GM18868 (cell line): ENCODE results near the gene AAMP.
A peak's percentile ranks its signal among the peaks of the same experiment; 100 is the strongest.

Experiments used
- ATAC-seq: cut with Tn5 transposase; IDR thresholded peaks from one replicate; pipeline ENCODE4 v1.9.1; 2021; ENCODE audit warnings: mild to moderate bottlenecking, moderate library complexity; ENCODE audit not compliant: unreplicated experiment

The AAMP gene

GRCh38 chr2:218261423-218262236 is 8.3 kb downstream of the AAMP start:
- no peak for ATAC-seq

GRCh38 chr2:218260742-218261422 is 9.1 kb downstream of the AAMP start, which contains the start of gene GPBAR1:
Gene GPBAR1 (plus strand): TSS chr2:218261015. CDS start chr2:218262725, 1,710 bp downstream.
- ATAC-seq, result no peak

- ATAC-seq, result no peak
These were observed 9.8 kb downstream of the AAMP start for GRCh38 chr2:218260166-218260565.

- no peak for ATAC-seq
These were observed 10.6 kb downstream of the AAMP start for GRCh38 chr2:218259099-218259961.

GRCh38 chr2:218257390-218257981 is 12.5 kb downstream of the AAMP start:
- ATAC-seq, result peak; percentile 81

GRCh38 chr2:218256612-218257350 is 13.2 kb downstream of the AAMP start:
- no peak for ATAC-seq

GRCh38 chr2:218255446-218255845 is 14.5 kb downstream of the AAMP start:
- ATAC-seq, result no peak

GRCh38 chr2:218253232-218253625 is 16.7 kb downstream of the AAMP start:
- no peak for ATAC-seq

- ATAC-seq, result no peak
These were observed 17.3 kb downstream of the AAMP start for GRCh38 chr2:218252509-218253231.

GRCh38 chr2:218249691-218250090 is 20.2 kb downstream of the AAMP start:
- ATAC-seq, result no peak

- no peak for ATAC-seq
These were observed 24.7 kb downstream of the AAMP start for GRCh38 chr2:218245214-218245613.

GRCh38 chr2:218244665-218245064 is 25.3 kb downstream of the AAMP start:
- ATAC-seq, result no peak

- ATAC-seq, result no peak
These were observed 25.7 kb downstream of the AAMP start for GRCh38 chr2:218244204-218244603.

GRCh38 chr2:218238887-218239286 is 31.1 kb downstream of the AAMP start:
- ATAC-seq, result no peak

GRCh38 chr2:218236829-218237228 is 33.1 kb downstream of the AAMP start:
- ATAC-seq, result no peak

GRCh38 chr2:218235017-218235416 is 34.9 kb downstream of the AAMP start:
- no peak for ATAC-seq

GRCh38 chr2:218234521-218234920 is 35.4 kb downstream of the AAMP start:
- ATAC-seq, result no peak

GRCh38 chr2:218233543-218233942 is 36.4 kb downstream of the AAMP start:
- no peak for ATAC-seq

- no peak for ATAC-seq
These were observed 39.1 kb downstream of the AAMP start for GRCh38 chr2:218230882-218231281.

GRCh38 chr2:218229851-218230250 is 40.1 kb downstream of the AAMP start:
- ATAC-seq, result peak; percentile 12
